GM20431 (cell line): ENCODE measurements around the gene IQSEC1.

Experiments
- in situ Hi-C: fragments of 300-500 bp; cut with MseI, MboI; formaldehyde crosslinking; loops from one replicate; pipeline ENCODE4 v1.15.0; 2020; ENCODE audit warnings: low sequenced_read_pairs; ENCODE audit not compliant: unreplicated experiment

The IQSEC1 gene

DNA sequence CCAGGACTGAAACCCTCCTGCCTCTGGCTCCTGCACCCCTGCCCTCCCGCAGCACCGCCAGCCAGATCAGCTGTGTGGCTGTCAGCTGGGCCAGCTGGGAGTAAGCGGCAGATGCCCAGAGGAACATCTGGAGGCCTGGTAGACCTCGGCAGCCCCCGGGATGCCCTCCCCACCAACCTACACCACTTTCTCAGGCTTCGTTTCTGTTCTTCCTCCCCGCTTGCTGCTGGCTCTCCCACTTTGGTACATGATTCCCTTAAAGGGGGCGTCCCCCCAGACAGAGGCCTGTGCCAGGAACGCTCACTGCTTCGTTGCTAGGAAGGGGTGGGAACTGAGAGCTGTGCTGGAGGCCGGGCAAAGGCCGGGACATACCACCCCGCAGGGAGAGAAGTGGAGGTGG lies 140.5 kb downstream of the IQSEC1 start:
- in situ Hi-C loops = no loop called here

GRCh38 chr3:12932347-12932746 lies 140.9 kb downstream of the IQSEC1 start:
- in situ Hi-C loops = no loop called here

DNA sequence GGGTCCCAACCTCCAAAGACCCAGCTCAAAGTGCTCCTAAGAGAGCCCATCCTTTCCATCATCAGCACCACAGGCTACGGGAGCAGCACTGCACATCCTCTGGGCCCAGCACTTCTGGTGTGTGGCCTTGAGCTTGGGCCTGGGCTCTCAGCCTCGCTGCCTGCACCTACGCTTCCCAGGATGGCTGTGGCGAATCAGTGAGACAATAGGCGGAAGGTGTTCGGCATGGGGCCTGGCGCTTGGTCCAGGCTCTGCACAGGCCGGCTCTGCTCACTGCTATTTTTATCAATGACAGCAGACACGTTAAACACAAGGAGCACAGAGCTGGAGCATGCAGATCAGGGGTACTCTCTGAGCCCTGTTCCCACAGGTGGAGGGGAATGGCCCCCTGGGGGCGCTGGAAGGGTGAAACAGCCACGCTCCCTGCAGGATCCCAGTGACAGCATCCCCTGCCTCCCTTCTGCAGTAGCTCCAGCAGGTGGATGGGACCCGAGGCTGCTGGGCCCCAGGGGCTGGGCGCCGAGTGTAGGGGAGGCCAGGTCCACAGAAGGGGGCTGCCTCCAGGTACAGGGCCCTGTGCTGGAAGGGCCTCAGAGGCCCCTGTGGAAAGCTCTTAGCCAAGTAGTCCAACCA lies 141.8 kb downstream of the IQSEC1 start:
- in situ Hi-C loops = no loop called here

DNA sequence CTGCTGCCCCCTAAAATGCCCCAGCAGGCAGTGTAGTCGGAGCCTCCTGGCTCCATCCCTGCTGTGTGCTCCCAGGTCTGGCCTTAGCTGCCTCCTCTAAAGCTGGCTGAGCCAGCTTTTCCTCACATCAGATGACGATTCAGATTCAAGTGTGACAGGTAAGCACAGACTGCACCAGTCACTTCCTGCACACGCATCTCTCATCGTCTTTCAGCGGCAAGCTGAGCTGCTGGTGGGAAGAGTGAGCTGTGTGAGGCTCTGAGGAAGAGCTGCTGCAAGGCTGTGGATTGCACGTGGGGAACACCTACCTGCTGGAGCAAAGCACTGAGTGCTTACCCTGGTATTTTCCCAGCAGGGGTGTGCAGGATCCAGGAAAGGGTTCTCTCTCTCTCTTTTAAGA lies 143.4 kb downstream of the IQSEC1 start:
- in situ Hi-C loops = no loop called here

DNA sequence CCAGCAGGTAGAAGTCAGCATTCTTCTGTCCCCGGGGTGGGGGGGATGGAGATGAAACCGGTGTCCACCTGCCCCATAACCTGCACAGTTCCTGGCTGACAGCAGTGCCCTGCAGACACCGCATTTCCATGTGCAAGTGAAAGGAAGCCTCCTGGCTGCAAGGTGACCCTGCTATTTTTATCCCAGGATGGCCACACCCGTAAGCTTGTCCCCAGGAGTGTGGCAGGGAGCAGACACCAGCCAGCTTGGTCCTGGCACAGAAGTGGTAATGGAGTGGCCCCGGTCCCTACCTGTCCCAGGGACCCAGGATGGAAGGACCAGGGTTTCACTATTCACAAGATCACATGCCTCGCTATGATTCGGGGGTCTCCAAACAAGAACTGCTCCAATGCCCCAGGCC lies 146.6 kb downstream of the IQSEC1 start:
- in situ Hi-C loops = no loop called here

GRCh38 chr3:12925648-12926047 lies 147.6 kb downstream of the IQSEC1 start:
- in situ Hi-C loops = no loop called here

GRCh38 chr3:12924437-12924836 lies 148.8 kb downstream of the IQSEC1 start:
- in situ Hi-C loops = no loop called here

- in situ Hi-C loops = no loop called here
Measured at GRCh38 chr3:12922881-12923431, 150.3 kb downstream of the IQSEC1 start.

DNA sequence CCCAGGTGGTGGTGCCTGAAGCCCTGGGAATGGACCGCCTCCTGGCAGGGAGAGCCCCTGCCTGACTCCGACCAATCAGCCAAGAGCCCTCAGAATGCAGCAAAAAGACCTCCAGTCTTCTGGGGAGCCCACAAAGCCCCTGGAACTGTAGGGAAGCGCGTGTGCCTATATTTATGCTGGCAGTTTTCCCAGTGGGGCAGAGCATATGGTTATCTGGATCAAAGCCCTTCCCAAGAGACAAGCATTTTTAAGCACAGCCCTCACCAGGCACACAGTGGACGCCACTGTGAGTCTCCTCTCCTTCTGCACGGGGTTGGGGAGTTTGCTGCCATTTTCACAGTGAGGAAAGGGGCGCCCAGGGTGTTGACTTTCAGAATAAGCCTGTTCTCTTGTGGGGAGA lies 150.9 kb downstream of the IQSEC1 start:
- in situ Hi-C loops = no loop called here

- in situ Hi-C loops = no loop called here
Measured at GRCh38 chr3:12921736-12922135, 151.5 kb downstream of the IQSEC1 start.

DNA sequence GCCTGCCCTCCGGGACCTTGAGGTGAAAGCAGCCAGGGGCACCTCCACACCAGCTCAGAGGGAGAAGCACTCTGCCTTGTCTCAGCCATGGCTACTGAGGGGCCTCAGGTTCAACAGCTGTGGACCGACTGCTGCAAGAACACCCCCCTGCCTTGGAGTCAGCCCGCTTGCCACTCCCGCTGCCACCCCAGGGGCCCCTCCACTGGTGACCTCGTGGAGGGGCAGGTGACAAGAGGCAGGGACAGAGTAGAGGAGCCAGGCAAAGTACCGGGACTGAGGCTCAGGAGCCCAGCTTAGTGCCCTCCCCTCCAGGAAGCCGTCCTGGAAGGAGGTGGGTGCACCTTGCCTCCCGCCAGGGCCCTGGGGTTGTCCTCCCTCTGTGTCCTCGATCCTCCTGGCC lies 152.3 kb downstream of the IQSEC1 start:
- in situ Hi-C loops = no loop called here

GRCh38 chr3:12919205-12919604 lies 154.0 kb downstream of the IQSEC1 start:
- in situ Hi-C loops = no loop called here

GRCh38 chr3:12918231-12918630 lies 155.0 kb downstream of the IQSEC1 start:
- in situ Hi-C loops = no loop called here

DNA sequence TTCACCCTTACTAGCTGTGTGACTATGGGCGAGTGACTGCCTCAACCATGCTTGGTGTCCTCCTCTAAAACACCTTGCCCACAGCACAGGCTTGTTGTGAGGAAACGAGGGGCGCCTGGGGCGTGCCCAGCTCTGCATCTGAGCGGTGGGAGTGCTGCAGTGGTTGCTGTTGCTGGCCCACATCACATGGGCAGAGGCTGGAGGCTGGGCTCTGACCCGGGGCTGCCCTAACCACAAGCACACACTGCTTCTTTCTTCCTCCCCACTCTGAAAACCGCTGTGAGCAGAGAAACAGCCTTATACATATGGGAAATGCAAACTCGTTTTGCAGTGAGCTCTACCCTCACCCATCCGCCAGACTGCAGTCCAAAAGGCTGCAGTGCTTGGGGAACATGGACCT lies 157.1 kb downstream of the IQSEC1 start:
- in situ Hi-C loops = no loop called here

DNA sequence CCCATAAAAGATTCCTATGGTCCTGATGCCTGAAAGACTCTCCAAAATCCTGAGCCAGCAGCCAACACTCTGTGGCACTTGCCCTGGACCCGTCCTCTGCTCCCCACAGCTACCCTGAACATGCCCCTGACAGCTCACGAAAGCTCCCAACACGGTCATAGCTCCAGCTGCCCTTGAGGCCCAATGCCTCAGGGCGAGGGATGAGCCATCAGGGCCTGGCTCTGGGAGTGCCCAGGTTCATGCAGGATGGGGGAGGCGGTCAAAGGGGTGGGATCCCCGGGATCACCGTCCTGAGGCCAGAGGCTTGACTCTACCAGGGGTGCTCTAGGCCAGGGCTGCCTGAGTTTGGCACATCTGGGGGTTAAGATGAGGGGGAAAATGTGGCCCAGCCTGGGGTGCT lies 159.1 kb downstream of the IQSEC1 start:
- in situ Hi-C loops = no loop called here

- in situ Hi-C loops = no loop called here
Measured at GRCh38 chr3:12911881-12912415, 161.3 kb downstream of the IQSEC1 start.

GRCh38 chr3:12910356-12911099 lies 162.7 kb downstream of the IQSEC1 start:
- in situ Hi-C loops = no loop called here

DNA sequence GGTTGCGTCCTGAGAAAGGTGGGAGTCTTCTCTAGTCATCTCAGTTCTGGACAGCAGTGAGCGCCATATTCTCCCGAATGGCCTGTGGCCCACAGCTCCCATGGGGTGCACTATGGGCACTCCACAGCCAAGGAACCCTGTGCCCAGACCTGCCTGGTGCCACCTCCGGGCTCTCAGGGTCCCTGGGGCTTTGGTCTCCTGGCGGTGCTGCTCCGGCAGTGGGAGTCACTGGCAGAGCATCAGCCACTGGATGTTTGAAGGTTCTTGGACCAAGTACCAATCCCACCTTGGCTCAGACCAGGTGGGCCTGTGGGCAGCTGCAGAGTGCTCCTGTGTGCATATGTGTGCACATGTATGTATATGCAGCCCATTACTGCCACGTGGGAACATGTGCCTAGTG lies 163.5 kb downstream of the IQSEC1 start:
- in situ Hi-C loops = no loop called here

DNA sequence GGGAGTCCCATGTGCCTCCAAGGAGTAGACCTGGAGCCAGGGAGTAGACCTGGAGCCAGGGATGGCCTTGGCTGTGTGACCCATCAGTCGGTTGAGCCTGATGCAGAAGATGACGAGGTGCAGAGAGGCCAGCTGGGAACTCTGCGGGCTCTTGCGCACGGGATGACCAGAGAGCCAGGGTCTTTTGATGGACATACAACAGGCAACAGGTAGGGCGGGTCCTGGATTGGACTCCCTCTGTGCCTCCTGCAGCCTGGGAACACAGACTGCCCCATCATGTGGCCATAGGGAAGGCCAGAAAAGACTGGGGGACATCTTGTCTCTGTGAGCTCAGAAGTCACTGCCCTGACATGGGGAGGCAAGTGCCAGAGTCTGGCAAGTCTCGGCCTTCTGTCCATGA lies 164.4 kb downstream of the IQSEC1 start:
- in situ Hi-C loops = no loop called here

DNA sequence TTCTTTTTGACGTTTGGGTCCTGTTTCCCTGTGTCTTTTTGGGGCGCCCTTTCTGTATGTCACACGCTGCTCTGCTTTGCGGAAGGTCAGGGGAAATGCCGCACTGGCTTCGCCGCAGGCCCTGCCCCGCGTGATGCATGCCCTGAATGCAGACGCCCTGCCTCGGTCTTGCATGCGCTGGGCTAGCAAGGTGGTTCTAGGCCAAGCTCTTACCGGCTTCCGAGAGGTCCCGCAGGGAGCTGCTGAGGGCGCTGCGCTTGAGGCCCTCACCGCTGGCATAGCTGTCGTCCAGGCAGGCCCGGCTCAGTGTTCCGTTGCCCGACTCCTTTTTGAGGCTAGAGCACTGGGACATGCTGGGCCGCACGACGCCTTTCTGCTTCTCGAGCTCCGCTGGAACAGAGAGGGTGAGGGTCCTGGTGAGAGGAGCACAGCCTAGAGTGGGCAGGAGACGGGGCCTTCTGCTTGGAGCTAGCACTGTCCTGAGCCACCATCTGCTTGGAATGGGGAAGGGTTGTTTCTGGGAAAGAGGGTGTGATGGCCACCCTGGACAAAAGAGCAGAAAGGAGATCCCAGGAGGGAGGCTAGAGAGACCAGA lies 165.0 kb downstream of the IQSEC1 start:
- in situ Hi-C loops = no loop called here

- in situ Hi-C loops = no loop called here
Measured at GRCh38 chr3:12907729-12908128, 165.5 kb downstream of the IQSEC1 start.
